DND-41 (cell line): ENCODE results near the gene CCDC136.

Experiments
- ATAC-seq: fragments of 200-7000 bp; cut with Tn5 transposase; 3 replicates; pipeline ENCODE4 v1.9.1; 2021; ENCODE audit warnings: low read depth; ENCODE audit not compliant: insufficient read depth
- DNase-seq: peaks from one replicate; pipeline ENCODE4 v3.0.0-alpha.2; 2020
- H2AFZ ChIP-seq: 2 replicates; pipeline ENCODE4 v1.6.0; 2012; ENCODE audit warnings: low read depth, low read length
- H3K27ac ChIP-seq: 2 replicates; pipeline ENCODE4 v1.5.1; 2012; ENCODE audit warnings: low read length, inconsistent platforms
- H3K27me3 ChIP-seq: fragments of 200-600 bp; sonication (generic); 2 replicates; pipeline ENCODE4 v1.6.0; 2012; ENCODE audit warnings: low read length, mild to moderate bottlenecking, inconsistent platforms; ENCODE audit not compliant: insufficient read depth, poor library complexity
- H3K36me3 ChIP-seq: 2 replicates; pipeline ENCODE4 v1.5.1; 2012; ENCODE audit warnings: low read length, inconsistent platforms; ENCODE audit not compliant: insufficient read depth
- H3K4me1 ChIP-seq: 2 replicates; pipeline ENCODE4 v1.5.1; 2012; ENCODE audit warnings: mild to moderate bottlenecking, low read length; ENCODE audit not compliant: insufficient read depth
- H3K4me2 ChIP-seq: 2 replicates; pipeline ENCODE4 v1.6.0; 2012; ENCODE audit warnings: mild to moderate bottlenecking, moderate library complexity, low read length, inconsistent platforms; ENCODE audit not compliant: insufficient read depth
- H3K4me3 ChIP-seq, 2 experiments: fragments of 200-600 bp in 1 of 2; shearing (Covaris generic) in 1 of 2; 2 replicates each; pipeline ENCODE4 v1.5.1; 2012 to 2016; ENCODE audit warnings: inconsistent platforms in 2 of 2, low read length in 2 of 2, mild to moderate bottlenecking in 2 of 2, low read depth in 1 of 2, moderate library complexity in 1 of 2
- H3K79me2 ChIP-seq: 2 replicates; pipeline ENCODE4 v1.6.0; 2012; ENCODE audit warnings: low read length, inconsistent platforms; ENCODE audit not compliant: insufficient read depth
- H3K9ac ChIP-seq: 2 replicates; pipeline ENCODE4 v1.6.0; 2012; ENCODE audit warnings: low read depth, mild to moderate bottlenecking, inconsistent platforms, low read length, moderate library complexity
- H3K9me3 ChIP-seq: 2 replicates; pipeline ENCODE4 v1.5.1; 2012; ENCODE audit warnings: low read length, moderate library complexity, mild to moderate bottlenecking, inconsistent platforms; ENCODE audit not compliant: insufficient read depth, severe bottlenecking
- H4K20me1 ChIP-seq: 2 replicates; pipeline ENCODE4 v1.6.0; 2012; ENCODE audit warnings: low read length; ENCODE audit not compliant: insufficient read depth
- EZH2 ChIP-seq: IDR thresholded peaks from 3 replicates; pipeline ENCODE4 v1.6.1; 2012; ENCODE audit warnings: borderline replicate concordance, low read depth, mild to moderate bottlenecking, moderate library complexity, low read length, inconsistent platforms; ENCODE audit not compliant: severe bottlenecking
- TF ChIP-seq, protein P1 (sequence below): IDR thresholded peaks from 2 replicates; pipeline ENCODE4 v1.5.1; 2012; ENCODE audit warnings: borderline replicate concordance, low read length, moderate library complexity, mild to moderate bottlenecking; ENCODE audit not compliant: poor library complexity, severe bottlenecking; ENCODE audit errors: extremely low read depth

The CCDC136 gene

GRCh38 chr7:128801003-128801402, 9.2 kb downstream of the CCDC136 start:
- Histone ChIP-seq H3K4me1 (no peaks in the 10 kb centered on the region), H3K79me2 (no peaks in the 10 kb centered on the region), H3K4me3 (no peak overlapping the region), H3K4me2 (no peak overlapping the region), H4K20me1 (no peaks in the 10 kb centered on the region), H3K9ac (no peak overlapping the region), H2AFZ (no peak overlapping the region), H3K27ac (no peak overlapping the region), H3K27me3 (no peaks in the 10 kb centered on the region), H3K9me3 (no peaks in the 10 kb centered on the region), H3K36me3 (peaks cover 32% of the 10 kb centered on the region)
- no peak for TF ChIP-seq EZH2
- TF ChIP-seq, protein P1, sequence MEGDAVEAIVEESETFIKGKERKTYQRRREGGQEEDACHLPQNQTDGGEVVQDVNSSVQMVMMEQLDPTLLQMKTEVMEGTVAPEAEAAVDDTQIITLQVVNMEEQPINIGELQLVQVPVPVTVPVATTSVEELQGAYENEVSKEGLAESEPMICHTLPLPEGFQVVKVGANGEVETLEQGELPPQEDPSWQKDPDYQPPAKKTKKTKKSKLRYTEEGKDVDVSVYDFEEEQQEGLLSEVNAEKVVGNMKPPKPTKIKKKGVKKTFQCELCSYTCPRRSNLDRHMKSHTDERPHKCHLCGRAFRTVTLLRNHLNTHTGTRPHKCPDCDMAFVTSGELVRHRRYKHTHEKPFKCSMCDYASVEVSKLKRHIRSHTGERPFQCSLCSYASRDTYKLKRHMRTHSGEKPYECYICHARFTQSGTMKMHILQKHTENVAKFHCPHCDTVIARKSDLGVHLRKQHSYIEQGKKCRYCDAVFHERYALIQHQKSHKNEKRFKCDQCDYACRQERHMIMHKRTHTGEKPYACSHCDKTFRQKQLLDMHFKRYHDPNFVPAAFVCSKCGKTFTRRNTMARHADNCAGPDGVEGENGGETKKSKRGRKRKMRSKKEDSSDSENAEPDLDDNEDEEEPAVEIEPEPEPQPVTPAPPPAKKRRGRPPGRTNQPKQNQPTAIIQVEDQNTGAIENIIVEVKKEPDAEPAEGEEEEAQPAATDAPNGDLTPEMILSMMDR = no peak
- ATAC-seq (no peak), DNase-seq (no peak)

- Histone ChIP-seq H3K4me3 (no peak overlapping the region), H3K4me2 (no peak overlapping the region), H3K9me3 (no peaks in the 10 kb centered on the region), H3K27me3 (no peaks in the 10 kb centered on the region), H3K4me1 (no peaks in the 10 kb centered on the region), H3K79me2 (no peaks in the 10 kb centered on the region), H3K36me3 (peaks cover 40% of the 10 kb centered on the region), H4K20me1 (no peaks in the 10 kb centered on the region), H2AFZ (no peak overlapping the region), H3K9ac (no peak overlapping the region), H3K27ac (no peak overlapping the region)
- ATAC-seq = no peak
- TF ChIP-seq, protein P1 = no peak
- no peak for TF ChIP-seq EZH2
- no peak for DNase-seq
These were observed 10.1 kb downstream of the CCDC136 start for GRCh38 chr7:128801667-128802418.

DNA sequence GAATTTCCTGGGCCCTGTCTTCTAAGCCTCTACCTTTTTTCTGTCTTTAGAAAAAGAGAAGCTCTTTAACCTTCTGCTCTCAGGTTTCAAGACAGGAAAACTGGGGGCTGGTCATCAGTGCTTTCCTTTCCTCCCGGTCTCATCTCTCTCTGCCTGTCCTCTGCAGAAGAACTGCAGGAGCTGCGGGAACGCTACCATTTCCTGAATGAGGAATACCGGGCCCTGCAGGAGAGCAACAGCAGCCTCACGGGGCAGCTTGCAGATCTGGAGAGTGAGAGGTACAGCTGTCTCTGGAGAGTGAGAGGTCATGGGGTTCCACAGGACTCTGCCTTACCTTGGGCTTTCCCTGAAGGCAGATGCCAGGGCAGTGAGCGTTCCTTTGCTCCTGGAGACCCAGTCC, 12.7 kb downstream of the CCDC136 start:
- Histone ChIP-seq H4K20me1 (no peaks in the 10 kb centered on the region), H3K4me2 (no peak overlapping the region), H3K36me3 (peaks cover 46% of the 10 kb centered on the region), H3K4me3 (no peak overlapping the region), H3K27ac (no peak overlapping the region), H3K9me3 (no peaks in the 10 kb centered on the region), H3K27me3 (no peaks in the 10 kb centered on the region), H2AFZ (no peak overlapping the region), H3K79me2 (no peaks in the 10 kb centered on the region), H3K4me1 (no peaks in the 10 kb centered on the region), H3K9ac (no peak overlapping the region)
- ATAC-seq = no peak
- no peak for TF ChIP-seq EZH2
- TF ChIP-seq, protein P1 = no peak
- DNase-seq = no peak
